ENCODE measurements around the gene CMAS.

GRCh38 chr12:22100958-22101748, 55.1 kb downstream of the CMAS start:
- TF ChIP-seq CTCF (IDR thresholded peaks at IDR 0.05; ENCODE audit: poor library complexity) (peak; percentile 42), EZH2 (IDR thresholded peaks at IDR 0.05; ENCODE audit: borderline replicate concordance) (no peak), EZH2phosphoT487 (IDR thresholded peaks at IDR 0.05; ENCODE audit: low read depth, severe bottlenecking, unreplicated experiment) (no peak)
